WTC11 (cell line): ENCODE measurements around the gene BLNK. TPM values are rescaled to one million over a fixed set of nuclear protein-coding genes. Genes with fewer than 3 reads are reported as not detected.

ENCODE experiments used
- ATAC-seq: fragments of 200-7000 bp; cut with Tn5 transposase; 2 replicates; pipeline ENCODE4 v1.10.0; 2021; ENCODE audit warnings: mild to moderate bottlenecking, moderate library complexity
- CTCF ChIA-PET: fragments of 300-600 bp; sonication (Branson Sonifier 250); formaldehyde crosslinking; loops from one replicate; lab custom pipeline; 2021; ENCODE audit warnings: antibody characterized with exemption; lab: Charles Lee
- POLR2A ChIA-PET: fragments of 350-600 bp; sonication (Branson Sonifier 250); formaldehyde crosslinking; loops from one replicate; lab custom pipeline; 2021; ENCODE audit warnings: antibody characterized with exemption; lab: Charles Lee
- DNase-seq: peaks from one replicate; pipeline ENCODE4 v3.0.0; 2021; ENCODE audit warnings: low spot score
- H3K27ac Mint-ChIP-seq: 2 replicates; pipeline ENCODE4 v1.8.0; 2021; ENCODE audit warnings: mixed read lengths
- H3K27me3 Mint-ChIP-seq: 2 replicates; pipeline ENCODE4 v1.8.0; 2021; ENCODE audit warnings: low read depth, mild to moderate bottlenecking, moderate library complexity, mixed read lengths
- H3K36me3 Mint-ChIP-seq: 2 replicates; pipeline ENCODE4 v1.8.0; 2021; ENCODE audit warnings: mixed read lengths
- H3K4me1 Mint-ChIP-seq: 2 replicates; pipeline ENCODE4 v1.8.0; 2022; ENCODE audit warnings: mixed read lengths
- H3K4me3 Mint-ChIP-seq: 2 replicates; pipeline ENCODE4 v1.8.0; 2021; ENCODE audit warnings: mild to moderate bottlenecking, moderate library complexity, mixed read lengths
- H3K9me3 Mint-ChIP-seq: 2 replicates; pipeline ENCODE4 v1.8.0; 2021; ENCODE audit warnings: mixed read lengths
- ATF1 ChIP-seq: sonication (generic); formaldehyde crosslinking; IDR thresholded peaks from 2 replicates; pipeline ENCODE4 v1.8.1; 2023; ENCODE audit warnings: mild to moderate bottlenecking, moderate library complexity, missing genetic modification reagents
- ATF2 ChIP-seq: sonication (generic); formaldehyde crosslinking; IDR thresholded peaks from 2 replicates; pipeline ENCODE4 v1.8.1; 2022; ENCODE audit warnings: low read depth, missing genetic modification reagents, borderline replicate concordance
- ATF6 ChIP-seq: sonication (generic); formaldehyde crosslinking; IDR thresholded peaks from 2 replicates; pipeline ENCODE4 v1.8.1; 2023; ENCODE audit warnings: mild to moderate bottlenecking, missing genetic modification reagents
- CDX4 ChIP-seq: fragments of 250-450 bp; sonication (Bioruptor Pico); IDR thresholded peaks from 2 replicates; pipeline ENCODE4 v1.9.0; 2021; ENCODE audit warnings: moderate library complexity, mild to moderate bottlenecking, inconsistent platforms, borderline replicate concordance
- ESRRA ChIP-seq: sonication (generic); formaldehyde crosslinking; IDR thresholded peaks from 2 replicates; pipeline ENCODE4 v1.8.1; 2022; ENCODE audit warnings: mild to moderate bottlenecking, missing genetic modification reagents, borderline replicate concordance
- FOXJ3 ChIP-seq: sonication (generic); formaldehyde crosslinking; IDR thresholded peaks from 2 replicates; pipeline ENCODE4 v1.9.0; 2021; ENCODE audit warnings: missing genetic modification reagents, mild to moderate bottlenecking, borderline replicate concordance
- FOXP1 ChIP-seq: sonication (generic); formaldehyde crosslinking; IDR thresholded peaks from 2 replicates; pipeline ENCODE4 v1.8.0; 2022; ENCODE audit warnings: missing genetic modification reagents, mild to moderate bottlenecking, moderate library complexity, borderline replicate concordance
- GABPB1 ChIP-seq: sonication (generic); formaldehyde crosslinking; IDR thresholded peaks from 2 replicates; pipeline ENCODE4 v1.8.1; 2023; ENCODE audit warnings: mild to moderate bottlenecking, missing genetic modification reagents
- MYBL2 ChIP-seq: sonication (generic); formaldehyde crosslinking; IDR thresholded peaks from 2 replicates; pipeline ENCODE4 v1.8.1; 2023; ENCODE audit warnings: mild to moderate bottlenecking, moderate library complexity, missing genetic modification reagents
- NFE2L1 ChIP-seq: sonication (generic); formaldehyde crosslinking; IDR thresholded peaks from 2 replicates; pipeline ENCODE4 v1.8.1; 2023; ENCODE audit warnings: missing genetic modification reagents
- NR1H2 ChIP-seq: sonication (generic); formaldehyde crosslinking; IDR thresholded peaks from 2 replicates; pipeline ENCODE4 v1.9.0; 2021; ENCODE audit warnings: mild to moderate bottlenecking, moderate library complexity, missing genetic modification reagents
- PRDM15 ChIP-seq: sonication (generic); formaldehyde crosslinking; IDR thresholded peaks from 2 replicates; pipeline ENCODE4 v1.8.0; 2022; ENCODE audit warnings: missing genetic modification reagents
- RELA ChIP-seq: sonication (generic); formaldehyde crosslinking; IDR thresholded peaks from 2 replicates; pipeline ENCODE4 v1.8.1; 2022; ENCODE audit warnings: missing genetic modification reagents, mild to moderate bottlenecking, borderline replicate concordance
- SMAD3 ChIP-seq: sonication (generic); formaldehyde crosslinking; IDR thresholded peaks from 2 replicates; pipeline ENCODE4 v1.8.0; 2022; ENCODE audit warnings: missing genetic modification reagents, mild to moderate bottlenecking, borderline replicate concordance
- TCF7 ChIP-seq: sonication (generic); formaldehyde crosslinking; IDR thresholded peaks from 2 replicates; pipeline ENCODE4 v1.8.0; 2022; ENCODE audit warnings: mild to moderate bottlenecking, low read depth, missing genetic modification reagents, moderate library complexity
- ZMAT4 ChIP-seq: fragments of 250-450 bp; sonication (Bioruptor Pico); IDR thresholded peaks from 2 replicates; pipeline ENCODE4 v1.9.0; 2021; ENCODE audit warnings: mild to moderate bottlenecking
- ZNF121 ChIP-seq: sonication (generic); formaldehyde crosslinking; IDR thresholded peaks from 2 replicates; pipeline ENCODE4 v1.8.0; 2023; ENCODE audit warnings: missing genetic modification reagents
- ZNF138 ChIP-seq: sonication (generic); formaldehyde crosslinking; conservative IDR thresholded peaks from 2 replicates; pipeline ENCODE4 v1.8.1; 2022; ENCODE audit warnings: mild to moderate bottlenecking, moderate library complexity, missing genetic modification reagents
- ZNF281 ChIP-seq: sonication (generic); formaldehyde crosslinking; IDR thresholded peaks from 2 replicates; pipeline ENCODE4 v1.8.0; 2023; ENCODE audit warnings: mild to moderate bottlenecking, missing genetic modification reagents
- ZNF423 ChIP-seq: fragments of 250-450 bp; sonication (Bioruptor Pico); IDR thresholded peaks from 2 replicates; pipeline ENCODE4 v2.1.2; 2022; ENCODE audit warnings: mild to moderate bottlenecking, moderate library complexity
- ZNF671 ChIP-seq: fragments of 250-450 bp; sonication (Bioruptor Pico); IDR thresholded peaks from 2 replicates; pipeline ENCODE4 v1.8.0; 2021; ENCODE audit warnings: mild to moderate bottlenecking
- total RNA-seq: library from RNA; stranded (reverse); gene quantifications from 3 replicates; pipeline ENCODE4 v1.2.3, GENCODE V29; 2021

BLNK gene
- total RNA-seq, 1 experiment from 2014 or later, result not detected

GRCh38 chr10:96249264-96249663 is 22.1 kb downstream of the BLNK start:
- H3K9me3 Mint-ChIP-seq, result peaks cover 9% of the 10 kb centered on the region
- peak; percentile 81 for ATAC-seq

GRCh38 chr10:96244354-96244753 is 27.0 kb downstream of the BLNK start:
- no peak overlapping the region for H3K27ac Mint-ChIP-seq
- H3K4me3 Mint-ChIP-seq, result no peak overlapping the region
- H3K9me3 Mint-ChIP-seq, result peaks cover 15% of the 10 kb centered on the region
- peaks cover 4% of the 10 kb centered on the region for H3K4me1 Mint-ChIP-seq
- ATAC-seq, result no peak
- ChIA-PET POLR2A (no interaction called here), CTCF (interaction anchor here (1.1 kb wide), 1 partner anchor 15 kb away, joined by 6 read pairs; no protein-coding TSS in a partner anchor)
- H3K36me3 Mint-ChIP-seq, result 0 out of 2 replicates have a peak, but pooled peaks cover 3% of the 10 kb centered on the region
- no peak for DNase-seq
- H3K27me3 Mint-ChIP-seq, result no peaks in the 10 kb centered on the region
- TF ChIP-seq SMAD3 (no peak), RELA (CRISPR knock-in tag) (no peak), ZMAT4 (CRISPR knock-in tag) (no peak), ESRRA (CRISPR knock-in tag) (no peak), ATF6 (CRISPR knock-in tag) (no peak), ZNF121 (no peak), ZNF281 (no peak), NR1H2 (CRISPR knock-in tag) (no peak)

More at GRCh38 chr10:96249264-96249663, 22.1 kb downstream of the BLNK start:
- ChIA-PET POLR2A (no interaction called here), CTCF (interaction anchor here (0.7 to 1.7 kb wide), 4 partner anchors 20 to 232 kb away, joined by 3 to 11 read pairs (median 4); no protein-coding TSS in a partner anchor)
- H3K4me1 Mint-ChIP-seq, result peaks cover 15% of the 10 kb centered on the region
- no peak overlapping the region for H3K4me3 Mint-ChIP-seq
- no peaks in the 10 kb centered on the region for H3K27me3 Mint-ChIP-seq
- H3K27ac Mint-ChIP-seq, result peak overlapping the region; percentile 75
- DNase-seq, result no peak
- H3K36me3 Mint-ChIP-seq, result 0 out of 2 replicates have a peak, but pooled peaks cover 3% of the 10 kb centered on the region
- TF ChIP-seq TCF7 (CRISPR knock-in tag) (no peak), SMAD3 (no peak), ATF2 (CRISPR knock-in tag) (no peak), PRDM15 (CRISPR knock-in tag) (no peak), FOXP1 (no peak), ZMAT4 (CRISPR knock-in tag) (no peak), ZNF138 (CRISPR knock-in tag) (no peak), ZNF423 (CRISPR knock-in tag) (no peak), ZNF671 (CRISPR knock-in tag) (no peak), MYBL2 (CRISPR knock-in tag) (no peak), GABPB1 (CRISPR knock-in tag) (no peak), ATF1 (no peak), NFE2L1 (CRISPR knock-in tag) (no peak), CDX4 (no peak), FOXJ3 (CRISPR knock-in tag) (no peak)
